GM10847 (cell line): ENCODE data around the gene TRIOBP.

Source experiments
- POLR2A ChIP-seq: IDR thresholded peaks from 2 replicates; pipeline ENCODE4 v1.6.1; 2011; ENCODE audit not compliant: insufficient read length; ENCODE audit errors: extremely low read depth

Gene TRIOBP

GRCh38 chr22:37746366-37747079, 49.7 kb downstream of the TRIOBP start:
- TF ChIP-seq POLR2A = no peak

- TF ChIP-seq POLR2A = no peak
These were observed 50.3 kb downstream of the TRIOBP start for GRCh38 chr22:37747080-37747714.

- TF ChIP-seq POLR2A = no peak
These were observed 50.9 kb downstream of the TRIOBP start for GRCh38 chr22:37747715-37748100.

GRCh38 chr22:37748659-37749058, 51.8 kb downstream of the TRIOBP start:
- TF ChIP-seq POLR2A = no peak

- TF ChIP-seq POLR2A = no peak
These were observed 52.4 kb downstream of the TRIOBP start for GRCh38 chr22:37749226-37749625.

- TF ChIP-seq POLR2A = no peak
These were observed 53.2 kb downstream of the TRIOBP start for GRCh38 chr22:37749831-37750595.

GRCh38 chr22:37750596-37751162, 53.8 kb downstream of the TRIOBP start:
- no peak for TF ChIP-seq POLR2A

GRCh38 chr22:37751449-37752188, 54.8 kb downstream of the TRIOBP start:
- TF ChIP-seq POLR2A = no peak

GRCh38 chr22:37752189-37753087, 55.6 kb downstream of the TRIOBP start:
- no peak for TF ChIP-seq POLR2A

- TF ChIP-seq POLR2A = no peak
These were observed 56.9 kb downstream of the TRIOBP start for GRCh38 chr22:37753746-37754145.

- TF ChIP-seq POLR2A = no peak
These were observed 60.8 kb downstream of the TRIOBP start for GRCh38 chr22:37757663-37758062.

- TF ChIP-seq POLR2A = no peak
These were observed 61.8 kb downstream of the TRIOBP start for GRCh38 chr22:37758694-37759093.

- TF ChIP-seq POLR2A = no peak
These were observed 62.4 kb downstream of the TRIOBP start for GRCh38 chr22:37759281-37759680.

GRCh38 chr22:37760152-37760551, 63.3 kb downstream of the TRIOBP start:
- TF ChIP-seq POLR2A = no peak
